Activated CD8-positive, alpha-beta T cell treated with anti-CD3 and anti-CD28 coated beads for 36 hours (primary cell): ENCODE measurements around the gene KRT33A. TPM values are rescaled to one million over a fixed set of nuclear protein-coding genes. Genes with fewer than 3 reads are reported as not detected.
"Not testable (repeated sequence)": the region's sequence is repeated elsewhere in the genome, so short reads cannot be mapped to it uniquely, and the experiment has no call there.

Experiments
- ATAC-seq: fragments of 200-7000 bp; cut with Tn5 transposase; one replicate; pipeline ENCODE4 v1.10.0; 2021; ENCODE audit warnings: mild to moderate bottlenecking, moderate library complexity
- CTCF ChIA-PET: fragments of 350-600 bp; sonication (Branson Sonifier 250); formaldehyde crosslinking; loops from one replicate; lab custom pipeline; 2021; ENCODE audit warnings: antibody characterized with exemption; lab: Charles Lee
- POLR2A ChIA-PET: fragments of 350-600 bp; sonication (Branson Sonifier 250); formaldehyde crosslinking; loops from one replicate; lab custom pipeline; 2021; ENCODE audit warnings: antibody characterized with exemption; lab: Charles Lee
- DNase-seq: peaks from one replicate; pipeline ENCODE4 v3.0.0-alpha.2; 2020
- H3K27ac Mint-ChIP-seq: one replicate; pipeline ENCODE4 v1.8.0; 2021; ENCODE audit warnings: mild to moderate bottlenecking, mixed read lengths
- H3K27me3 Mint-ChIP-seq: one replicate; pipeline ENCODE4 v1.8.0; 2021; ENCODE audit warnings: mixed read lengths
- H3K36me3 Mint-ChIP-seq: one replicate; pipeline ENCODE4 v1.8.0; 2021; ENCODE audit warnings: low read depth, mixed read lengths
- H3K4me1 Mint-ChIP-seq: one replicate; pipeline ENCODE4 v1.8.0; 2021; ENCODE audit warnings: low read depth, mixed read lengths
- H3K4me3 Mint-ChIP-seq: one replicate; pipeline ENCODE4 v1.8.0; 2021; ENCODE audit warnings: mild to moderate bottlenecking, moderate library complexity, mixed read lengths
- H3K9me3 Mint-ChIP-seq: one replicate; pipeline ENCODE4 v1.8.0; 2021; ENCODE audit warnings: mixed read lengths
- intact Hi-C: fragments of 100-400 bp; cut with micrococcal nuclease; formaldehyde crosslinking; loops from one replicate; pipeline ENCODE4 v1.10.0; 2022
- total RNA-seq, 2 experiments: library from RNA; stranded (reverse); gene quantifications; one replicate each; pipeline ENCODE4 v1.2.3, GENCODE V29; 2021
- TF ChIP-seq, protein P1 (sequence below): fragments of 200-600 bp; IDR thresholded peaks from one replicate; pipeline ENCODE4 v1.8.0; 2022; ENCODE audit warnings: antibody characterized with exemption, mild to moderate bottlenecking

KRT33A gene
- total RNA-seq, 2 experiments from 2014 or later = not detected

DNA sequence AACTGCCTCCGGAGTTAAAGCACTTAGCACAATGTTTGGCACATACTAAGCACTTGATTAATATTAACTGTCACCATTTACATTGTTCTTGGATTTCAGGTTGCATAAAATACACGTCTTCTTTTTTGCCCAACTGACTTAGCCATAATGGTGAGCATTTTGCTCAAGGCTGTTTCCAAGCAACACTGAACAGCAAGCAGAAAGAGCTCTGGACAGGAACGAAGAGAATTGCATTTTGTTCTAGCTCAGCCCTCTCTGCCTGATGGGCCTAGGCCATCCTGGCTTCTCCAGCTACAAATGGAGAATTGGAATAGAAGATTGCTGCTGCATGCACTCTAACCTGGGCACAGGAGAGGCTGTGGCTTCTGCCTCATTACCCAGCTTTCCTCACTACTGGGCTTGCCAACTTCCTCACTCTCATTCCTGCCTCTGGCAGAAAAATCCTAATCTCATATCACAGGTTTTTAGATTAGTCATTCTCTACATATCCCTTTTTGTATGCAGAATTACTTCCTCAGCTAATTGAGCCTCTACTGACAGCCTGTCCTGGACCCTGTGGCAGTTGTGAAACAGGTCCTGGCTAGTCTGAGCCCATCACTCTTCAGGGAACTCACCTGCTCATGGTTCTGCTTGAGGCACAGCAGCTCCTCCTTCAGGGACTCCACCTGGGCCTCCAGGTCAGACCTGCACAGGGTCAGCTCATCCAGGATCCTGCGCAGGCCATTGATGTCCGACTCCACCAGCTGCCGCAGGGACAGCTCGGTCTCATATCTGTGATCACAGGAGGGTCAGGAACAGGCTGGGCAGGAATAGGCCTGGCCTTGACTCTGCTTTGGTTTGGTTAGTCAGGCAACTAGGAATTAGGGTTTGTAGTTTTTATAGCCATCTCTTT lies 2.5 kb downstream of the KRT33A start:
- DNase-seq = no peak
- no peak overlapping the region for H3K27ac Mint-ChIP-seq
- H3K27me3 Mint-ChIP-seq = peaks cover 2% of the 10 kb centered on the region
- TF ChIP-seq, protein P1, sequence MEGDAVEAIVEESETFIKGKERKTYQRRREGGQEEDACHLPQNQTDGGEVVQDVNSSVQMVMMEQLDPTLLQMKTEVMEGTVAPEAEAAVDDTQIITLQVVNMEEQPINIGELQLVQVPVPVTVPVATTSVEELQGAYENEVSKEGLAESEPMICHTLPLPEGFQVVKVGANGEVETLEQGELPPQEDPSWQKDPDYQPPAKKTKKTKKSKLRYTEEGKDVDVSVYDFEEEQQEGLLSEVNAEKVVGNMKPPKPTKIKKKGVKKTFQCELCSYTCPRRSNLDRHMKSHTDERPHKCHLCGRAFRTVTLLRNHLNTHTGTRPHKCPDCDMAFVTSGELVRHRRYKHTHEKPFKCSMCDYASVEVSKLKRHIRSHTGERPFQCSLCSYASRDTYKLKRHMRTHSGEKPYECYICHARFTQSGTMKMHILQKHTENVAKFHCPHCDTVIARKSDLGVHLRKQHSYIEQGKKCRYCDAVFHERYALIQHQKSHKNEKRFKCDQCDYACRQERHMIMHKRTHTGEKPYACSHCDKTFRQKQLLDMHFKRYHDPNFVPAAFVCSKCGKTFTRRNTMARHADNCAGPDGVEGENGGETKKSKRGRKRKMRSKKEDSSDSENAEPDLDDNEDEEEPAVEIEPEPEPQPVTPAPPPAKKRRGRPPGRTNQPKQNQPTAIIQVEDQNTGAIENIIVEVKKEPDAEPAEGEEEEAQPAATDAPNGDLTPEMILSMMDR = no peak
- no peak overlapping the region for H3K4me3 Mint-ChIP-seq
- H3K9me3 Mint-ChIP-seq = peaks cover 5% of the 10 kb centered on the region
- ATAC-seq = no peak
- CTCF ChIA-PET = interaction anchor here (0.8 to 1.9 kb wide), 6 partner anchors 9 to 439 kb away, joined by 3 to 7 read pairs (median 4); no protein-coding TSS in a partner anchor
- no peaks in the 10 kb centered on the region for H3K36me3 Mint-ChIP-seq
- POLR2A ChIA-PET = interaction anchor here (1.0 kb wide), 1 partner anchor 24 kb away, joined by 3 read pairs; no protein-coding TSS in a partner anchor
- H3K4me1 Mint-ChIP-seq = peaks cover 7% of the 10 kb centered on the region
- intact Hi-C loops = no loop called here

DNA sequence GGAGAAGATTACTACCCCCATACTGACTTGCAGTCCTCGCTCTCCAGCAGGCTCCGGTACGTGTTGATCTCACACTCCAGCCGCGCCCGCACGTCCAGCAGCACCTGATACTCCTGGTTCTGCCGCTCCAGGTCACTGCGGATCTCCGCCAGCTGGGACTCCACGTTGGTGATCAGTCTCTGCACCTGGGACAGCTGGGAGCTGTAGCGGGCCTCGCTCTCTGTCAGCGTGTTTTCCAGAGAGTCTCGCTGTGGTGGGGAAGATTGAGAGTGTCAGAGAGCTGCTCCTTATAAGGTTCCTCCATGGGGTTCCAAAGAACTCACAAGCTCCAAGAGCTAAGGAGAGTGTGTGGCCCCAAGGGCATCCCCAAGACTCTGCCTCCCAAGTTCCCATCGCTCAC lies 4.2 kb downstream of the KRT33A start:
- intact Hi-C loops, ATAC-seq, H3K27ac Mint-ChIP-seq, DNase-seq, H3K36me3 Mint-ChIP-seq, POLR2A ChIA-PET, H3K27me3 Mint-ChIP-seq, CTCF ChIA-PET, H3K4me3 Mint-ChIP-seq, H3K9me3 Mint-ChIP-seq: not testable (repeated sequence)
- peaks cover 11% of the 10 kb centered on the region for H3K4me1 Mint-ChIP-seq

DNA sequence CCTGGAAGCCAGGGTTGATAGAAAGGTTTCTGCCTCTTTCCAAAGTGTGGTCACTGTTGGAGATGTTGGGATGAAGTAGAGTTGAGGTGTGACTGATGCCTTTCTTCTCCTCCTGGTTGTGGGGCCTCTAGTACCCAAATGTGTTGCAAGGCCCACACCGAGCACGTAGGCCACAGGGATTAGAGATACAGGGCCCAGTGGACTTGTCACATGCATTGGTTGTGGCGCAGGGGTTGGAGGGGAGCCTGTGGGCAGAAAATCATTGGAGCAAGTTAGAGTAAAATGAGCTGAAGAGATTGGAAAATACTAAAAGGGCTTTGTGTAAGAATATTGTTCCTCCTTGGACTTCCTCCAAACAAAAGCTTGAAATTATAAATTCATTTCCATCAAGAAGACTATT lies 4.6 kb downstream of the KRT33A start:
- Mint-ChIP-seq H3K27me3 (no peaks in the 10 kb centered on the region), H3K36me3 (peaks cover 2% of the 10 kb centered on the region), H3K27ac (no peak overlapping the region), H3K9me3 (peaks cover 8% of the 10 kb centered on the region), H3K4me1 (peaks cover 15% of the 10 kb centered on the region), H3K4me3 (no peak overlapping the region)
- ChIA-PET CTCF (no interaction called here), POLR2A (no interaction called here)
- no peak for ATAC-seq
- intact Hi-C loops = no loop called here
- TF ChIP-seq, protein P1 = no peak
- no peak for DNase-seq

DNA sequence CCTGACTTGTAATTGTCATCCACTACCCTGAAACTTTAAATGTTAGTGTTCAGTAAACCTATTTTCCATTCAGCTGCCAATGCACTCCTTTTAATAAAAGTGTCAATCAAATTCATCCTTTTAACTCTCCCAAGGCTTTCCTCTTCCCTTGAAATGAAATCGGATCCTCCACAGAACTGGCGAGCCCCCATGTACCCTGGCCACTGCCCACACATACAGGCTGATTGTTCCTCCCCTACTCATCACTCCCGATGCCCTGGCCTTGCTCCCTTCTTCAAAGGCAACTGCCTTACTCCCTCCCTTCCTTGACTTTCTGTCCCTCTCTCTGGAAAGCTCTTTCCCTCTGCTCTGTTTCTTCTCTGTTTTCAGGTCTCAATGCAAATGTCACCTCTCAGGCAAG lies 7.6 kb downstream of the KRT33A start:
- no peak for DNase-seq
- intact Hi-C loops = no loop called here
- POLR2A ChIA-PET = no interaction called here
- Mint-ChIP-seq H3K27me3 (no peaks in the 10 kb centered on the region), H3K4me1 (peaks cover 42% of the 10 kb centered on the region), H3K4me3 (no peak overlapping the region), H3K9me3 (peaks cover 8% of the 10 kb centered on the region), H3K36me3 (peaks cover 2% of the 10 kb centered on the region), H3K27ac (no peak overlapping the region)
- CTCF ChIA-PET = interaction anchor here (1.8 kb wide), 1 partner anchor 61 kb away, joined by 5 read pairs; no protein-coding TSS in a partner anchor
- no peak for ATAC-seq
- TF ChIP-seq, protein P1 = no peak

DNA sequence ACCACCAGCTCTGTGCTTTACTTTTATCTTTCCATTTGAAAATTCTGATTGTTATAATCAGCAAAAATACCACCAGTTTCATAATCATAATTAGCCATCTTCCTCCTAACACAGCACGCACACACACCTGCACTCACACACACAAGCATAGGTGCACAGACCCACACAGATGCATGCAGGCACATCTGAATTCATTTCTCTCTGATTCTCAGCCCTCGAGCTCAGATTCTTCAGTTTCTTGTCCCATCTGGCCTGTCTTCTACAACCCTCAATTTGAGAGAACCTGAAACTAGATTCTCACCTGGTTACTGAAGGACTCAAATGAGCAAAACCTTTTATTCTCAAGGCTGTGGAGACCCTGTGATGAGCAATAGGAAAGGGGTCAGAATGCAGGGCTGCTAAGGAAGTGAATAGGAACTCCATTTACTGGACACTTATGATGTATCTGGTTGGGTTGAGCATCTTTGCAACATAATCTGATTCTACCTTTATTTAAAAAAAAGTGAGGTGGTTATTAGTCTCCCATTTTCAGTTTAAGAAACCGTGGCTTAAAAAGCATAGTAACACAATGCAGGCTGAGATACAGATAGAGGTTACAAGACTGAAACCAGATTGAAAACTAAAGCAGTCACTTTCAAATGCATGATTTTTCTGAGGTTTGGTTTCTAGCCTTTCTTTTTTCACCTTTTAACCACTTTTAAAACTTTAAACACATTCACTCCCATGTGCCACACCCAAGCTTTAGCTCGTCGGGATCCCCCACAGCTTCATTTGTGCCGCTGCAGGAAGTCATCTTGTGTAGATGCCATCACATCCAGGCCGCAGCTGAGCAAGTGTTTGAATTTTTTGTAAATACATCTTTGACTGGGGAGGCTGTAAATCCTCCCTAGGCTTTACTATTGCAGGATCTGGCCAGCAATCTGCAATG lies 9.4 kb downstream of the KRT33A start:
- ATAC-seq (peak; percentile 76), DNase-seq (peak; percentile 77)
- no peaks in the 10 kb centered on the region for H3K27me3 Mint-ChIP-seq
- intact Hi-C loops = no loop called here
- TF ChIP-seq, protein P1 = no peak
- peaks cover 47% of the 10 kb centered on the region for H3K4me1 Mint-ChIP-seq
- H3K36me3 Mint-ChIP-seq = peaks cover 2% of the 10 kb centered on the region
- ChIA-PET POLR2A (interaction anchor here (0.6 to 1.2 kb wide), 2 partner anchors 33 to 50 kb away, joined by 3 read pairs; no protein-coding TSS in a partner anchor), CTCF (interaction anchor here (0.9 to 2.1 kb wide), 3 partner anchors 19 to 347 kb away, joined by 3 to 13 read pairs (median 5); no protein-coding TSS in a partner anchor)
- H3K27ac Mint-ChIP-seq = peak overlapping the region; percentile 9
- peaks cover 8% of the 10 kb centered on the region for H3K9me3 Mint-ChIP-seq
- no peak overlapping the region for H3K4me3 Mint-ChIP-seq
